K562 (cell line): Measurements from ENCODE around the gene WFDC9. TPM values are rescaled to one million over a fixed set of nuclear protein-coding genes. Genes with fewer than 3 reads are reported as not detected.

Experiments
- ATAC-seq: fragments of 200-7000 bp; cut with Tn5 transposase; 3 replicates; pipeline ENCODE4 v1.9.1; 2020; ENCODE audit warnings: moderate library complexity
- BruUV-seq: library from RNA; stranded (reverse); fragments of 400-500 nt; replicated peaks from 2 replicates; lab custom pipeline; 2021; lab: Mats Ljungman, UMichigan
- CTCF ChIA-PET: fragments of 300-600 bp; formaldehyde crosslinking; extraction: SDS; loops from one replicate; lab custom pipeline; 2021; ENCODE audit warnings: low intra/inter-chr PET ratio; lab: Yijun Ruan, JAX
- POLR2A ChIA-PET: fragments of 300-600, 350-650 bp; sonication (Branson Sonifier 250); formaldehyde crosslinking; extraction: SDS; loops from one replicate; lab custom pipeline; 2021; ENCODE audit warnings: antibody characterized with exemption, inconsistent platforms; lab: Yijun Ruan, JAX
- DNase-seq, 4 experiments: peaks; one replicate each; pipeline versions ENCODE4 v3.0.0 to v3.0.0-alpha.2; 2011 to 2018; ENCODE audit warnings: low spot score in 3 of 4, mixed read lengths in 3 of 4; ENCODE audit errors: extremely low read depth in 1 of 4
- FAIRE-seq: peaks from 2 replicates; lab custom pipeline; 2011; peaks lifted over from hg19 to GRCh38; lab: Jason Lieb, UNC
- H2AFZ ChIP-seq: 2 replicates; pipeline ENCODE4 v1.6.0; 2011; ENCODE audit warnings: low read depth, low read length, control low read depth, inconsistent platforms
- H3K27ac ChIP-seq: fragments of 200-600 bp; 3 replicates; pipeline ENCODE4 v1.8.0; 2011; ENCODE audit warnings: low read depth, mild to moderate bottlenecking, control low read depth, inconsistent platforms, low read length, moderate library complexity, mixed read lengths; ENCODE audit errors: extremely low read depth
- H3K27me3 ChIP-seq, 2 experiments: fragments of 300-600 bp in 1 of 2; 2 replicates in 1 of 2; 3 replicates in 1 of 2; pipeline versions ENCODE4 v1.6.0 to v1.8.0; 2011; ENCODE audit warnings: inconsistent platforms in 2 of 2, low read length in 2 of 2, mild to moderate bottlenecking in 1 of 2, mixed read lengths in 1 of 2, moderate library complexity in 1 of 2; ENCODE audit not compliant: control insufficient read depth in 2 of 2, insufficient read depth in 2 of 2
- H3K36me3 ChIP-seq: fragments of 300-600 bp; 3 replicates; pipeline ENCODE4 v1.8.0; 2011; ENCODE audit warnings: mild to moderate bottlenecking, low read length, inconsistent platforms; ENCODE audit not compliant: control insufficient read depth, insufficient read depth
- H3K4me1 ChIP-seq, 2 experiments: fragments of 200-600 bp in 1 of 2; replicated peaks in 1 of 2; 2 replicates in 1 of 2; 3 replicates in 1 of 2; pipeline versions ENCODE4 v1.5.1 to v1.8.0; 2011; ENCODE audit warnings: inconsistent platforms in 2 of 2, low read length in 2 of 2, mild to moderate bottlenecking in 1 of 2, mixed read lengths in 1 of 2, moderate library complexity in 1 of 2; ENCODE audit not compliant: control insufficient read depth in 2 of 2, insufficient read depth in 2 of 2
- H3K4me2 ChIP-seq: 2 replicates; pipeline ENCODE4 v1.6.1; 2011; ENCODE audit warnings: low read length, control low read depth, inconsistent platforms, mixed read lengths; ENCODE audit not compliant: insufficient read depth
- H3K4me3 ChIP-seq: fragments of 200-600 bp; sonication (generic), shearing (Covaris generic); 2 replicates; pipeline ENCODE4 v1.5.1; 2016; ENCODE audit warnings: control low read depth, inconsistent platforms
- H3K79me2 ChIP-seq: fragments of 200-600 bp; 3 replicates; pipeline ENCODE4 v1.8.0; 2011; ENCODE audit warnings: low read length, inconsistent platforms; ENCODE audit not compliant: control insufficient read depth, insufficient read depth
- H3K9ac ChIP-seq, 2 experiments: 2 replicates each; pipeline versions ENCODE4 v1.6.0 to v1.6.1; 2011; ENCODE audit warnings: low read depth in 2 of 2, low read length in 2 of 2, control low read depth in 1 of 2, inconsistent platforms in 1 of 2, mild to moderate bottlenecking in 1 of 2, mixed read lengths in 1 of 2; ENCODE audit not compliant: insufficient read depth in 1 of 2
- H3K9me1 ChIP-seq: one replicate; pipeline ENCODE4 v1.6.0; 2011; ENCODE audit warnings: inconsistent platforms, mild to moderate bottlenecking, low read length, moderate library complexity; ENCODE audit not compliant: control insufficient read depth, insufficient read depth
- H3K9me3 ChIP-seq: replicated peaks from 2 replicates; pipeline ENCODE4 v1.5.1; 2011; ENCODE audit warnings: low read depth, low read length, inconsistent platforms; ENCODE audit not compliant: control insufficient read depth, insufficient read depth
- H4K20me1 ChIP-seq: replicated peaks from 2 replicates; pipeline ENCODE4 v1.6.1; 2011; ENCODE audit warnings: low read length, inconsistent platforms, mixed read lengths; ENCODE audit not compliant: control insufficient read depth, insufficient read depth
- BACH1 ChIP-seq: fragments of 200-800 bp; sonication (Bioruptor generic); IDR thresholded peaks from 2 replicates; pipeline ENCODE4 v1.6.1; 2016; ENCODE audit warnings: missing genetic modification characterization, missing compliant biosample characterization
- CTCFL ChIP-seq: IDR thresholded peaks from 2 replicates; pipeline ENCODE4 v1.6.1; 2011; ENCODE audit warnings: borderline replicate concordance, low read depth, mild to moderate bottlenecking, moderate library complexity, low read length; ENCODE audit not compliant: insufficient read depth, poor library complexity, severe bottlenecking
- E2F6 ChIP-seq, 2 experiments: IDR thresholded peaks; 2 replicates each; pipeline ENCODE4 v1.6.1; 2011; ENCODE audit warnings: borderline replicate concordance in 1 of 2, control low read depth in 1 of 2, low read depth in 1 of 2, low read length in 1 of 2, mild to moderate bottlenecking in 1 of 2, mixed read lengths in 1 of 2, moderate library complexity in 1 of 2; ENCODE audit not compliant: insufficient read depth in 1 of 2, insufficient read length in 1 of 2, poor library complexity in 1 of 2, severe bottlenecking in 1 of 2; ENCODE audit errors: extremely low read depth in 1 of 2
- FOXK1 ChIP-seq: sonication (generic); formaldehyde crosslinking; IDR thresholded peaks from 2 replicates; pipeline ENCODE4 v1.8.0; 2022; ENCODE audit warnings: missing genetic modification reagents, mild to moderate bottlenecking, borderline replicate concordance
- GATAD2B ChIP-seq: fragments of 450-650 bp; IDR thresholded peaks from 2 replicates; pipeline ENCODE4 v1.6.1; 2017; ENCODE audit warnings: mild to moderate bottlenecking, borderline replicate concordance
- HNRNPL ChIP-seq: fragments of 200-400 bp; formaldehyde crosslinking; IDR thresholded peaks from 2 replicates; pipeline ENCODE4 v1.6.1; 2017; ENCODE audit warnings: low read depth, mild to moderate bottlenecking, low read length
- MYC ChIP-seq, 2 experiments: fragments of 250-450 bp in 1 of 2; sonication (Bioruptor Pico) in 1 of 2; IDR thresholded peaks; 2 replicates each; pipeline versions ENCODE4 v1.5.1 to v1.6.1; 2012 to 2021; ENCODE audit warnings: low read depth in 2 of 2, borderline replicate concordance in 1 of 2, improper control_type of control experiment in 1 of 2, low read length in 1 of 2, mild to moderate bottlenecking in 1 of 2, moderate library complexity in 1 of 2
- ZC3H11A ChIP-seq: IDR thresholded peaks from 2 replicates; pipeline ENCODE4 v1.6.1; 2012; ENCODE audit warnings: low read depth, low read length, improper control_type of control experiment
- ZKSCAN1 ChIP-seq: fragments of 150-350 bp; IDR thresholded peaks from 2 replicates; pipeline ENCODE4 v1.6.1; 2016; ENCODE audit warnings: low read depth, low read length
- ZNF263 ChIP-seq: sonication (generic); formaldehyde crosslinking; IDR thresholded peaks from 2 replicates; pipeline ENCODE4 v1.8.0; 2022; ENCODE audit warnings: mild to moderate bottlenecking, missing genetic modification reagents, borderline replicate concordance
- ZNF584 ChIP-seq: fragments of 200-800 bp; sonication (Bioruptor generic); IDR thresholded peaks from 2 replicates; pipeline ENCODE4 v1.6.1; 2016; ENCODE audit warnings: low read depth, mild to moderate bottlenecking, missing genetic modification characterization, missing compliant biosample characterization
- WGBS: fragments of 100-300 bp; shearing (Covaris generic); methylation state at CpG from one replicate; pipeline ENCODE4 v1.1.6; 2016; ENCODE audit warnings: low coverage, mixed read lengths; ENCODE audit not compliant: insufficient coverage; ENCODE audit errors: missing lambda C conversion rate; 5-methylcytosine and 5-hydroxymethylcytosine counted together
- in situ Hi-C: fragments of 300-500 bp; cut with MboI; formaldehyde crosslinking; loops from 4 replicates; pipeline ENCODE4 v1.15.0; 2018; ENCODE audit warnings: inconsistent platforms, mixed read lengths
- intact Hi-C: fragments of 100-400 bp; cut with micrococcal nuclease; formaldehyde crosslinking; loops from 2 replicates; pipeline ENCODE4 v1.14.2; 2022
- polyA plus RNA-seq, 8 experiments: library from polyadenylated mRNA; depleted of rRNA in 4 of 8; stranded (reverse) in 5 of 8; unstranded in 3 of 8; fragments of >200 nt; fragmentation: Nextera tagmentation in 2 of 8; fragmentation: Illumina TruSeq in 1 of 8; extraction: Ambion mirVana in 2 of 8; extraction: Trizol in 1 of 8; gene quantifications; 2 replicates each; pipeline versions ENCODE4 v1.2.1 to v1.2.3, GENCODE V29; 2011 to 2014; ENCODE audit warnings: inconsistent platforms in 1 of 8, missing spikeins in 1 of 8
- total RNA-seq, 7 experiments: library from RNA; depleted of rRNA in 6 of 7; stranded (reverse); fragments of >200 nt in 6 of 7; fragmentation: Illumina TruSeq in 2 of 7; extraction: Trizol in 2 of 7; gene quantifications; 2 replicates each; pipeline versions ENCODE4 v1.2.1 to v1.2.3, GENCODE V29; 2011 to 2021; ENCODE audit warnings: low replicate concordance in 1 of 7
- TF ChIP-seq, protein P1 (sequence below): fragments of 450-650 bp; IDR thresholded peaks from 2 replicates; pipeline ENCODE4 v1.6.1; 2016; ENCODE audit warnings: mild to moderate bottlenecking
- TF ChIP-seq, protein P2 (sequence below): sonication (generic); formaldehyde crosslinking; IDR thresholded peaks from 2 replicates; pipeline ENCODE4 v1.8.1; 2023; ENCODE audit warnings: mild to moderate bottlenecking, missing genetic modification reagents

WFDC9 gene
- total and polyA plus RNA-seq, 9 of the 15 experiments (the other 6 are each of a cell fraction or from before 2014, with no cell fraction given) = not detected

GRCh38 chr20:45576995-45577394 is 54.1 kb downstream of the WFDC9 start:
- WGBS = 0% methylated on average over 2 of the region's 2 CpGs
- H3K9me3 ChIP-seq = no peaks in the 10 kb centered on the region
- no TSS peak for BruUV-seq
- intact Hi-C loops = no loop called here
- H4K20me1 ChIP-seq = no peaks in the 10 kb centered on the region
- H3K4me1 ChIP-seq = no peaks in the 10 kb centered on the region
- ChIA-PET CTCF (no interaction called here), POLR2A (no interaction called here)
- no peak for TF ChIP-seq BACH1
- no peak for TF ChIP-seq HNRNPL
- TF ChIP-seq, protein P1, sequence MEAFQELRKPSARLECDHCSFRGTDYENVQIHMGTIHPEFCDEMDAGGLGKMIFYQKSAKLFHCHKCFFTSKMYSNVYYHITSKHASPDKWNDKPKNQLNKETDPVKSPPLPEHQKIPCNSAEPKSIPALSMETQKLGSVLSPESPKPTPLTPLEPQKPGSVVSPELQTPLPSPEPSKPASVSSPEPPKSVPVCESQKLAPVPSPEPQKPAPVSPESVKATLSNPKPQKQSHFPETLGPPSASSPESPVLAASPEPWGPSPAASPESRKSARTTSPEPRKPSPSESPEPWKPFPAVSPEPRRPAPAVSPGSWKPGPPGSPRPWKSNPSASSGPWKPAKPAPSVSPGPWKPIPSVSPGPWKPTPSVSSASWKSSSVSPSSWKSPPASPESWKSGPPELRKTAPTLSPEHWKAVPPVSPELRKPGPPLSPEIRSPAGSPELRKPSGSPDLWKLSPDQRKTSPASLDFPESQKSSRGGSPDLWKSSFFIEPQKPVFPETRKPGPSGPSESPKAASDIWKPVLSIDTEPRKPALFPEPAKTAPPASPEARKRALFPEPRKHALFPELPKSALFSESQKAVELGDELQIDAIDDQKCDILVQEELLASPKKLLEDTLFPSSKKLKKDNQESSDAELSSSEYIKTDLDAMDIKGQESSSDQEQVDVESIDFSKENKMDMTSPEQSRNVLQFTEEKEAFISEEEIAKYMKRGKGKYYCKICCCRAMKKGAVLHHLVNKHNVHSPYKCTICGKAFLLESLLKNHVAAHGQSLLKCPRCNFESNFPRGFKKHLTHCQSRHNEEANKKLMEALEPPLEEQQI = no peak
- TF ChIP-seq, protein P2, sequence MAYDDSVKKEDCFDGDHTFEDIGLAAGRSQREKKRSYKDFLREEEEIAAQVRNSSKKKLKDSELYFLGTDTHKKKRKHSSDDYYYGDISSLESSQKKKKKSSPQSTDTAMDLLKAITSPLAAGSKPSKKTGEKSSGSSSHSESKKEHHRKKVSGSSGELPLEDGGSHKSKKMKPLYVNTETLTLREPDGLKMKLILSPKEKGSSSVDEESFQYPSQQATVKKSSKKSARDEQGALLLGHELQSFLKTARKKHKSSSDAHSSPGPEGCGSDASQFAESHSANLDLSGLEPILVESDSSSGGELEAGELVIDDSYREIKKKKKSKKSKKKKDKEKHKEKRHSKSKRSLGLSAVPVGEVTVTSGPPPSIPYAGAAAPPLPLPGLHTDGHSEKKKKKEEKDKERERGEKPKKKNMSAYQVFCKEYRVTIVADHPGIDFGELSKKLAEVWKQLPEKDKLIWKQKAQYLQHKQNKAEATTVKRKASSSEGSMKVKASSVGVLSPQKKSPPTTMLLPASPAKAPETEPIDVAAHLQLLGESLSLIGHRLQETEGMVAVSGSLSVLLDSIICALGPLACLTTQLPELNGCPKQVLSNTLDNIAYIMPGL (CRISPR knock-in tag) = no peak
- no peak for TF ChIP-seq ZNF263 (CRISPR knock-in tag)
- no peak for TF ChIP-seq ZKSCAN1
- TF ChIP-seq GATAD2B = no peak
- TF ChIP-seq ZC3H11A = no peak
- no peak for TF ChIP-seq E2F6 (IDR thresholded peaks at IDR 0.05; ENCODE audit: borderline replicate concordance in 1 of 2, extremely low read depth in 1 of 2, insufficient read depth in 1 of 2, insufficient read length in 1 of 2, low read depth in 1 of 2, low read length in 1 of 2, poor library complexity in 1 of 2, severe bottlenecking in 1 of 2)
- TF ChIP-seq ZNF584 (CRISPR knock-in tag) = no peak
- TF ChIP-seq MYC (IDR thresholded peaks at IDR 0.05; ENCODE audit: low read depth, low read length) = no peak
- no peak for TF ChIP-seq MYC (CRISPR knock-in tag; IDR thresholded peaks at IDR 0.05; ENCODE audit: borderline replicate concordance, low read depth)
- TF ChIP-seq CTCFL = no peak
- TF ChIP-seq FOXK1 (CRISPR knock-in tag) = no peak
- no peak overlapping the region for H3K4me2 ChIP-seq
- no peak overlapping the region for H3K9ac ChIP-seq
- no peak for FAIRE-seq
- H3K27ac ChIP-seq = no peak overlapping the region
- no peaks in the 10 kb centered on the region for H3K9me1 ChIP-seq
- H3K79me2 ChIP-seq = no peaks in the 10 kb centered on the region
- peaks cover 5 to 8% of the 10 kb centered on the region in 2 experiments; a peak in 3 of 5 replicates for H3K27me3 ChIP-seq
- no peak for DNase-seq
- in situ Hi-C loops = no loop called here
- H3K36me3 ChIP-seq = no peaks in the 10 kb centered on the region
- no peak overlapping the region for H2AFZ ChIP-seq
- no peak overlapping the region for H3K4me3 ChIP-seq
- ATAC-seq = no peak
